Measurements from ENCODE around the gene NXF1. TPM values are rescaled to one million over a fixed set of nuclear protein-coding genes. Genes with fewer than 3 reads are reported as not detected.

The NXF1 gene
- total and polyA plus RNA-seq, 2 experiments from 2014 or later: 37.2 to 71.9 TPM

Small RNA genes lying within 50 kb of the gene (microRNA-seq; reads per million reads assigned to microRNA genes)
- gene MIR6514 (4.5 reads per million, percentile 5 among the genes with 10 or more reads in this experiment), gene MIR6748 (not detected)

Small RNA genes lying within 50 kb of the gene (small RNA-seq; reads per million reads assigned to genes)
- gene MIR6514: 0.56 reads per million, percentile 45 among the genes with 10 or more reads in this experiment
- not detected for gene RF00099
- gene RNU6-118P: not detected
- not detected for gene SNORD22
- not detected for gene SNORD26
- not detected for gene SNORD27
- not detected for gene SNORD28
- 4,215 reads per million, percentile 100 among the genes with 10 or more reads in this experiment for gene SNORD30

Other genes starting within 250 kb of the NXF1 start
- gene EEF1G, start 231.5 kb downstream of the NXF1 start, total RNA-seq: 1,612 and 1,634 TPM in 2 replicates
- gene EEF1G, start 231.5 kb downstream of the NXF1 start, polyA plus RNA-seq: 501 and 526 TPM in 2 replicates
- gene TUT1, start 213.9 kb downstream of the NXF1 start, total RNA-seq: 6.7 and 11.7 TPM in 2 replicates
- 14.2 and 16.5 TPM in 2 replicates for gene TUT1, start 213.9 kb downstream of the NXF1 start, polyA plus RNA-seq
- 46.8 and 53.1 TPM in 2 replicates for gene MTA2, start 203.6 kb downstream of the NXF1 start, total RNA-seq
- 17.1 and 25.6 TPM in 2 replicates for gene MTA2, start 203.6 kb downstream of the NXF1 start, polyA plus RNA-seq
- 18.3 and 21.6 TPM in 2 replicates for gene EML3, start 192.7 kb downstream of the NXF1 start, total RNA-seq
- gene EML3, start 192.7 kb downstream of the NXF1 start, polyA plus RNA-seq: 22.6 and 51.0 TPM in 2 replicates
- 1.5 and 1.9 TPM in 2 replicates for gene ROM1, start 192.2 kb downstream of the NXF1 start, total RNA-seq
- 2.1 and 3.2 TPM in 2 replicates for gene ROM1, start 192.2 kb downstream of the NXF1 start, polyA plus RNA-seq
- gene B3GAT3, start 183.5 kb downstream of the NXF1 start, total RNA-seq: 32.3 and 34.4 TPM in 2 replicates
- gene B3GAT3, start 183.5 kb downstream of the NXF1 start, polyA plus RNA-seq: 59.6 and 61.4 TPM in 2 replicates
- 251 and 254 TPM in 2 replicates for gene GANAB, start 158.8 kb downstream of the NXF1 start, total RNA-seq
- 212 and 232 TPM in 2 replicates for gene GANAB, start 158.8 kb downstream of the NXF1 start, polyA plus RNA-seq
- 12.6 and 18.7 TPM in 2 replicates for gene INTS5, start 152.1 kb downstream of the NXF1 start, total RNA-seq
- 19.1 and 21.1 TPM in 2 replicates for gene INTS5, start 152.1 kb downstream of the NXF1 start, polyA plus RNA-seq
- 63.7 and 80.4 TPM in 2 replicates for gene C11orf98, start 140.2 kb downstream of the NXF1 start, total RNA-seq
- gene C11orf98, start 140.2 kb downstream of the NXF1 start, polyA plus RNA-seq: 116 and 133 TPM in 2 replicates
- gene CSKMT, start 140.1 kb downstream of the NXF1 start, total RNA-seq: 10.0 and 22.5 TPM in 2 replicates
- gene CSKMT, start 140.1 kb downstream of the NXF1 start, polyA plus RNA-seq: 5.7 and 7.1 TPM in 2 replicates
- gene UQCC3, start 133.8 kb downstream of the NXF1 start, total RNA-seq: 8.9 and 11.1 TPM in 2 replicates
- gene UQCC3, start 133.8 kb downstream of the NXF1 start, polyA plus RNA-seq: 17.0 and 19.0 TPM in 2 replicates
- 5.4 and 11.2 TPM in 2 replicates for gene LBHD1, start 133.2 kb downstream of the NXF1 start, total RNA-seq
- 6.5 and 6.7 TPM in 2 replicates for gene LBHD1, start 133.2 kb downstream of the NXF1 start, polyA plus RNA-seq
- 73.0 and 74.1 TPM in 2 replicates for gene UBXN1, start 126.4 kb downstream of the NXF1 start, total RNA-seq
- gene UBXN1, start 126.4 kb downstream of the NXF1 start, polyA plus RNA-seq: 73.2 and 73.8 TPM in 2 replicates
- gene LRRN4CL, start 115.9 kb downstream of the NXF1 start, total RNA-seq: 0.40 and 1.1 TPM in 2 replicates
- gene LRRN4CL, start 115.9 kb downstream of the NXF1 start, polyA plus RNA-seq: 0.15 and 0.41 TPM in 2 replicates
- 39.3 and 49.2 TPM in 2 replicates for gene BSCL2, start 98.0 kb downstream of the NXF1 start, total RNA-seq
- gene BSCL2, start 98.0 kb downstream of the NXF1 start, polyA plus RNA-seq: 78.7 and 81.0 TPM in 2 replicates
- gene GNG3, start 97.8 kb downstream of the NXF1 start, total RNA-seq: 0.23 and 0.24 TPM in 2 replicates
- gene GNG3, start 97.8 kb downstream of the NXF1 start, polyA plus RNA-seq: 0.41 and 1.2 TPM in 2 replicates
- 14.0 and 15.4 TPM in 2 replicates for gene HNRNPUL2, start 78.0 kb downstream of the NXF1 start, total RNA-seq
- gene HNRNPUL2, start 78.0 kb downstream of the NXF1 start, polyA plus RNA-seq: 2.3 and 3.7 TPM in 2 replicates
- 26.3 and 35.0 TPM in 2 replicates for gene TTC9C, start 77.0 kb downstream of the NXF1 start, total RNA-seq
- 35.4 and 39.9 TPM in 2 replicates for gene TTC9C, start 77.0 kb downstream of the NXF1 start, polyA plus RNA-seq
- gene ZBTB3, start 51.3 kb downstream of the NXF1 start, total RNA-seq: 7.0 and 11.0 TPM in 2 replicates
- gene ZBTB3, start 51.3 kb downstream of the NXF1 start, polyA plus RNA-seq: 4.0 and 4.3 TPM in 2 replicates
- gene POLR2G, start 43.9 kb downstream of the NXF1 start, total RNA-seq: 96.5 and 110 TPM in 2 replicates
- 171 and 195 TPM in 2 replicates for gene POLR2G, start 43.9 kb downstream of the NXF1 start, polyA plus RNA-seq
- 20.5 and 23.2 TPM in 2 replicates for gene TAF6L, start 34.0 kb downstream of the NXF1 start, total RNA-seq
- gene TAF6L, start 34.0 kb downstream of the NXF1 start, polyA plus RNA-seq: 35.9 and 36.0 TPM in 2 replicates
- gene TMEM179B, start 18.0 kb downstream of the NXF1 start, total RNA-seq: 78.0 and 99.1 TPM in 2 replicates
- gene TMEM179B, start 18.0 kb downstream of the NXF1 start, polyA plus RNA-seq: 163 and 172 TPM in 2 replicates
- 28.4 and 31.9 TPM in 2 replicates for gene TMEM223, start 13.4 kb downstream of the NXF1 start, total RNA-seq
- gene TMEM223, start 13.4 kb downstream of the NXF1 start, polyA plus RNA-seq: 30.3 and 36.1 TPM in 2 replicates
- 35.4 and 37.3 TPM in 2 replicates for gene STX5, start 26.6 kb upstream of the NXF1 start, total RNA-seq
- 49.7 and 50.4 TPM in 2 replicates for gene STX5, start 26.6 kb upstream of the NXF1 start, polyA plus RNA-seq
- not detected in 2 replicates for gene TEX54, start 27.4 kb upstream of the NXF1 start, total RNA-seq
- gene TEX54, start 27.4 kb upstream of the NXF1 start, polyA plus RNA-seq: 1.8 and 3.5 TPM in 2 replicates
- gene WDR74, start 34.1 kb upstream of the NXF1 start, total RNA-seq: 28.0 and 30.9 TPM in 2 replicates
- gene WDR74, start 34.1 kb upstream of the NXF1 start, polyA plus RNA-seq: 28.9 and 34.1 TPM in 2 replicates
- 335 and 573 TPM in 2 replicates for gene SLC3A2, start 75.5 kb upstream of the NXF1 start, total RNA-seq
- gene SLC3A2, start 75.5 kb upstream of the NXF1 start, polyA plus RNA-seq: 456 and 476 TPM in 2 replicates
- not detected in 2 replicates for gene CHRM1, start 115.9 kb upstream of the NXF1 start, total RNA-seq
- not detected in 2 replicates for gene CHRM1, start 115.9 kb upstream of the NXF1 start, polyA plus RNA-seq
- not detected in 2 replicates for gene SLC22A6, start 179.5 kb upstream of the NXF1 start, total RNA-seq
- gene SLC22A6, start 179.5 kb upstream of the NXF1 start, polyA plus RNA-seq: 0.46 TPM in 1 of 2 replicates, not detected in the other
- not detected in 2 replicates for gene SLC22A8, start 210.4 kb upstream of the NXF1 start, total RNA-seq
- gene SLC22A8, start 210.4 kb upstream of the NXF1 start, polyA plus RNA-seq: 0.41 TPM in 1 of 2 replicates, not detected in the other